Stimulated activated CD8-positive, alpha-beta memory T cell treated with anti-CD3 and anti-CD28 coated beads, Interleukin-4, amount 100 ng/mL, for 48 hours (primary cell): ENCODE results near the gene ELAPOR1.
"Not testable (repeated sequence)": the region's sequence is repeated elsewhere in the genome, so short reads cannot be mapped to it uniquely, and the experiment has no call there.

Experiments
- DNase-seq: peaks from one replicate; pipeline ENCODE4 v3.0.0-alpha.2; 2020

The ELAPOR1 gene

DNA sequence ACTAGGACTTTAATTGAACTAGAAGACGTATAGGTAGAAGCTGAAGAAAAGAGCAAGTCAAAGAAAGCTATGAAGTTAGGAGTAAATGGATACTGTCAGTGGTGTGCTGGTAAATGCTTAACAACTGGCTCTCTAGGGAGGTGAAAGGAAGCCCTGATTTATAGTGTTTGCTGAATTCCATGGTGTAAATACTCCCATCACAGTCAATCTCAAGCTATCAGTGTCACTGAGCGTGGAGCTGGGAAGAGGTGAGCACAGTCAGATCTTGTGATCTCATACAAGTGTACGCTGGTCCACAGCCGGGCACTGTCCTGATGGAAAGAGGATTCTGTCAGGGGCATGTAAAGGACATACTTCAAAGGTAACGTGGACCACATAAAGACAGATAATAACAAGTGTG is 28.3 kb downstream of the ELAPOR1 start:
- DNase-seq = no peak

DNA sequence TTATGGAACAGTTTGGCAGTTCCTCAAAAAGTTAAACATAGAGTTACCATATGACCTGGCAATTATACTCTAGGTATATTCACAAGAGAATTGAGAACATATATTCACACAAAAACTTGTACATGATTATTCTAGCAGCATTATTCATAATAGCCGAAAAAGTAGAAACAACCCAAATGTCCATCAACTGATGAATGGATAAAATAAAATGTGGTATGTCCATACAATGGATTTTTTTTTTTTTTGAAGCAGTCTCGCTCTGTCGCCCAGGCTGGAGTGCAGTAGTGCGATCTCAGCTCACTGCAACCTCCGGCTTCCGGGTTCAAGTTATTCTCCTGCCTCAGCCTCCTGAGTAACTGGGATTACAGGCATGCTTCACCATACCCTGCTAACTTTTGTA is 28.8 kb downstream of the ELAPOR1 start:
- DNase-seq = not testable (repeated sequence)

DNA sequence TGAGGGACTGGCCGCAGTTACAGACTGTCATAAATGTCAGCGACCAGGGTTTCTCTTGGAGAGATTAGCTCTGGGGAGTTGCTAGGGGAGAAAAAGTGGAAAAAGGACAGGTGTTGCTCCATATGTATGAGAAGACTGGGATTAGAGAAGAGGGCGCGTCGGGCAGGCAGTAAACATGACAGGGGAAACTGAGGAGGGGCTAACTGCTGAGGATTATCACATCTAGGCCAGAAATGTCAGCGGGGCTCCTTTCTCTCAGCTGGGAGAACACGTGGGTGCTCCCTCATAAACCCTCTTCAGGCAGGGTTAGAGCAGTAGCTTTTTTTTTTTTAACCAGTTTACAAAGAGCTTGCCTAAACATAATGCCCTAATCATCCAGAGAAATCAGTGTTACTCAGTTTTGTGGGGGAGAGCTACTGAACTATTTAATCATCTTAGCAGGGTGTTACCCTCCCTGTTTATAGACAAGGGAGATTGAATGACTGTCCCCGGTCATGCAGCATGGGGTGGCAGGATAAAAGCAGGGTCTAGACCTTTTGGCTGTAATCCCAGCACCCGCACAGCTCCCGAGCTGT is 35.2 kb downstream of the ELAPOR1 start:
- no peak for DNase-seq

DNA sequence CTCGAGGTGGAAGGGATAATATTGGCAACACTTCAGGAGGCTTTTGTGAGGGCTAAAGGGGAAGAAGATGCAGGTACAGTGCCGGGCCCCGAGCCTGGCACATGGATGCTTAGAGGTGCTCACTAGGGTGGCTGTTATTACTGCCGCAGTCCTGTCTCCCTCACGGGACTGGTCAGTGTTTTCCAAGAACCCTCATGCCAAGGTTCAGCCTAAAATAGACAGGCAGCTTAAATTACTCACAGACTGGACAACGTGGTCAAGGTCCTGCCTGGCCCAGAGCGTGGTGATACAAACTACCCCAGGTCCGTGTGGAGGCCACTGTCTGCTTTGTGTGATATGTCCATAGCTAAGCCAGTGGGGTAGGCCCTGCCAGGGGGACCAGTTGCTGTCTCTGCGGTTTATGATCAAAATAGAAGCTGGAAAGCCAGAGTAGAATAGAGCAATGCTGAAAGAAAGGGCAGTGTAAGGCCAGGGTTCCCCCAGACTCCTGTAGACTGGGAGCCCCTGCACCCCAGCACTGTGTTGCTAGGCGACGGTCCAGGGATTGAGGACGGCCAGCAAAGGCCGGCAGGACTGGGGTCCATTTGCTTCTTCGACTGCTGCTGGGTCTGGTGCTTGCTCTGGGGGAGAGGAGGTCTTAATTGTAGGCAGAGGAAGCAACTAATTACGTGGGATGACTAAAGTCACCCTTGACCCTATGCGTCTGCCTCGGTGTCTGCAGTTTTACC is 36.1 kb downstream of the ELAPOR1 start:
- DNase-seq = no peak

DNA sequence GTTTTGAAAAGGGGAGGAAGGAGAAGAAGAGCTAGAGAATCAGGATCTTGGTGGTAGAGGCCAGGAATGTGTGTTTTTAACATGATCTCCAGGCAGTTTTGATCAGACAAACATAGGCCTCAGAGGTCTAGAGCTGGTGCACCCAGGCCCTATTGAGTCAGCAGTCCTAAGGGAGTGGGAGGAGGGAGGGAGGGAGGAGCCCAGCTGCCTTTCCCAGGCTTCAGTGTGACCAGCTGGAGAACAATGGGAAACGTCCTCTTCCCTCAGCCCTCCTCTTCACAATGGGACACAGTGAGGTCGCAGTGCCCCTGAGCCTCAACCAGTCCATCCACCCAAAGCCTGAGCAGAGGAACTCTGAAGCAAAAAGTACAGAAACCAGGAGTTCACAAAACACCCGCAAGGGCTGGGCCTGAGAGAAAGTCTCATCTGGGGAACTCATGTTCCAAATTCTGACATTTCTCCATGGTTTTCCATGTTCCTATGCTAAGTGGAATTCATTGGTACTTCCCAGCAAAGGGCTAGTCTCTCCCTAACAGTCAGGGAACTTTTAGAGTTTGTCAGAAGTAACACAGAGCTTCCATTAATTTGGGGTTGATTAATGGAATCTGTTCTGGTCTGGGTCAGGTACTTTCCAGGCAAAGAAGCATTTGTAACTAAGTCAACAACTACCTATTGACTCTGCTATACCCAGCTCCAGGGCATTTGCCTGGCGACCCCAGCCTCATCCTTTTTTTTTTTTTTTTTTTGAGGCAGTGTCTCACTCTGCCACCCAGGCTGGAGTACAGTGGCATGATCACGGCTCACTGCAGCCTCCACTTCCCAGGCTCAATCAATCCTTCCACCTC is 37.5 kb downstream of the ELAPOR1 start:
- DNase-seq = no peak

DNA sequence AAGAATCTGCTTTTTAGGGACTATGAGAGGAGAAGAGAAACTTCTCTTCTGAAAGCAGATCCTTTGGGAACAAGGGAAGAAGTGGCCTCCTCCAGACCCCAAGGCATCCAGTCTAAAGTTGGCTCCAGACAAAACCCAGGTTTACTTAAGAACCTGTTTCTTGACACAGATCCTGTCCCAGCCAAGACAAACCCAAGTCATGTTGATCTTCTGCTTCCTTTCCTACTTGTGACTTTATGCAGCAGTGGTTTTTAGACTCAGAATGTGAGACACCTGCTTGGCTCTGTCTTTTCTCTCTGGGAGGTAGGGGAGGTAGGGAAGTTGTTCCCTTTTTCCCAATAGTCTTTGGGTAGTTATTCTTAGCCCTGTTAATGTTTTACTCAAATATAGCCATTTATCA is 38.3 kb downstream of the ELAPOR1 start:
- no peak for DNase-seq

DNA sequence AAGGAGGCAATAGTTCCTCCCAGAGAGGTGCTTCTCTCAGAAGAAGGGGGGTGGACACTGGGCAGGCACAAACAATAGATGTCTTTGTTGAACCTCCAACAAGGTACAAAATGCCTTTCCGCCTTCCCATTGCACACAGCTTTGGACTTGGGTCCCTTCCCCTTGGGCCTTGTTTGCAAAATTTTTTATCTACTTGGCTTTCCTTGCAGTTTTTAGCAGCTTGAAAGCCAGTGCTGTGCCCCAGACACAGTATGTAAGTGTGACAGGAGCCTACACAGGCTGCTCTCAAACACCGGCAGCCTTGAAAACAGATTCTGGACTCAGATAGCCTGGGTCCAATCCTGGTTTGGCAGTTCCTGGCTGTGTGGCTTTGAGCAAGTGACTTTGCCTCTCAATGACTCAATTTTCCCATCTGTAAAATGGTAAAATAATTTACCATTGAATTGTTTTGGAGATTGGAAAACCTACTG is 43.0 kb downstream of the ELAPOR1 start:
- DNase-seq = no peak

DNA sequence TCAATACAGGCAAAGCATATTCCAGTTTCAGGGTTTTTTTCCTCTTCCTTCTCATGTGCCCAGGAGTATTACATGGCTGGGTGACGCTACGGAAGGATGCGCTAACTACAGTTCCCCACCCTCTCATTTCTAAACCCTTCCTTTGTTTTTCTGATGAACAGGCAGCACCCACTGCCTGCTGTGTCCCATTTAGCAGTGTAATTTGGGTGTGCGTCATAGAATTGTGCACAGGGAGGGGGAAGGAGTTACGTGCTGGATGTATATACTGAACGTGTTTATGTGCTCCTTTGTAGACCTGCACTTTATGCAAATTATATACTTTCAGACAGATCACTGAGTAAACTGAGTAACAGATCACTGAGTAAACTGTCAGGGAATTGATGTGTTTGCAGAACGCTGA is 44.5 kb downstream of the ELAPOR1 start:
- no peak for DNase-seq

DNA sequence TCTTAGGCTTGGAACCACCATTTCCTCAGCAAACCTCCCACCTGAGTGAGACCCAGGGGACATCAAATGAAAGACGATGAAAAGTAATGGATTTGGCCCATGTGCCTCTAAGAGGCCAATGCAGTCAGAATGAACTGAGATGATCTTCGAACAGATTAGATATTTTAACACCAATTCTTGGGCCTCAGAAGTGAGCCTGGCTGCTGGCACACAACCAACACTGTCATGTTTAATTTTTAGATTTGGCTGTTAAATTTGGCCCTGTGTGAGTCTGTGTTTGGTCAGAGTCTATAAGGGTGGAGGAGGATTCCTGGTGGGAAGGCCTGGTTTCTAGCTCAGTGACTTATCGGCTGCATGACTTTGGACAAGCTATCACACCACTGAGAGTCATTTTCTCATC is 45.4 kb downstream of the ELAPOR1 start:
- no peak for DNase-seq

DNA sequence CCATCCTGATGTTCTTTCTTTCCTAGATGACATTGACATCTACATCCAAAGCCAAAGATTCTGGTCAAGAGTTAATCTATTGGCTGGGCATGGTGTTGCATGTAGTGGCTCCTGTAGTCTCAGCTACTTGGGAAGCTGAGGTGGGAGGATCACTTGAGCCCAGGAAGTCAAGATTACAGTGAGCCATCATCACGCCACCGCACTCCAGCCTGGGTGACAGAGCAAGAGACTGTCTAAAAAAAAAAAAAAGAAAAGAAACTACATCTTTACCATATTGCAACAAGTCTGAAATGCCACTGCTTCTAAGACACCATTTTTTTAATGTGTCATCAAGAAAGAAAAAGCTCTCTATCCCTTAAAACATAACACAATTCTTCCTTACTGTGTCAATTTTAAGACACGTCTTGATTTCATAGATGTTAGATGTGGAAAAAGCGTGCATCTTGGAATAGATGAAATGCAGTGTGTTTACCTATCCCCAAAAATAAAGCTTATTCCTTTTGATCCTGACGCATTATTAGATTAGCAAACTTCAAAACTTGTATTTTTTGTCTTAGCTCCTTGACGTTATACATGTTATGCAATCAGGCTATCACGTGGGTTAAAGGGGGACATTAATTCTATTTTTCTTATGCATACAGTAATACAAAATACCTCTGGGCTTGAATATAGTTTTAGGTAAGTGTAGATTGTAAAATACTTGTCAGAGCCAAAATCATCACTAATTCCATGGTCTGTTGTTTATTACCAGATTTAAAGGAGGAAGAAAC is 46.3 kb downstream of the ELAPOR1 start:
- no peak for DNase-seq

DNA sequence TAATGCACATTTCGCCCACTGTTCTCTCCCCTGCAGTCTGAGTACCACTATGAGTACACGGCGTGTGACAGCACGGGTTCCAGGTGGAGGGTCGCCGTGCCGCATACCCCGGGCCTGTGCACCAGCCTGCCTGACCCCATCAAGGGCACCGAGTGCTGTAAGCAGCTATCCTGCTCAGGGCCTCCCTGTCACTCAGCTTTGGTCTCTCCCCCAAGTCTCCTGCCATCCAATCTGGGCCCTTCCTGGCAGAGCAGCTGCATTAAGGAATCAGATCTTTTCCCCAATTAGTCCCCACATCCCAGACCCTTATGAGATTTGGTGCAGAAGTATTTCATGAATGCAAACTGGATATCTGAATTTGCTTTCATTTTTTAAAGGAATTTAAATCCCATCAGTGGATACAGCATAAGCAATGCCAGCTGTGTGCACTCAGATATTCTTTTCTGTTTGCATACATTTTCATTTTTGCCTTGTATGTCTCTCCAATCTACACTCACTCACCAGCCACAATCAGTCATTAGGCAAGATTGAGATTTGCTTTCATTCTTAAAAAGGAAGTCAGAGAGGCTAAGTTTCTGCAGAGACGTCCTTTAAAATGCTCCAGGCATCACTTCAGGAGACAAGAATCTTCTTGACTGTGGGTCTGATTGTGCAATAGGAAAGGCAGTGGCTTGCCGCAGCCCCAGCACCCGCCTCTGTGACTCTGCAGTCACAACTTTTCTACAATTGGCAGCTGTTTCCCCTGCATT is 48.1 kb downstream of the ELAPOR1 start:
- DNase-seq = peak; percentile 48

DNA sequence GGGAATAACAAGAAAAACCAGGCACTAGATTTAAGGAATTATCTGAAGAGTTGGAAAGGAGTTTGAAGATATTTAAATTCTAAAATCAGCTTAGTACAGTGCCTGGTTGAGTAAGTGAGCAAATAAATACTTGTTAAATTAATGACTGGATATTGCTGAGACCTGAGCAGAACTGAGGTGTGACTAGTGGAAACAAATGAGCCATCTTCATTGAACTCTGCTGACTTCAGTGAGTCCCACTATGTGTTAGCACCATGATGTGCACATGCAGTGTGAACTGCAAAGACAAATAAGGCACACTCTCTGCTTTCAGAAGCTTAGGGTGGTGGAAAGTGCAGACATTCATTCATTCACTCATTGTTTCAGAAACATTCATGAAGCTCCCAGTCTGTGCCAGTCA is 48.7 kb downstream of the ELAPOR1 start:
- no peak for DNase-seq

DNA sequence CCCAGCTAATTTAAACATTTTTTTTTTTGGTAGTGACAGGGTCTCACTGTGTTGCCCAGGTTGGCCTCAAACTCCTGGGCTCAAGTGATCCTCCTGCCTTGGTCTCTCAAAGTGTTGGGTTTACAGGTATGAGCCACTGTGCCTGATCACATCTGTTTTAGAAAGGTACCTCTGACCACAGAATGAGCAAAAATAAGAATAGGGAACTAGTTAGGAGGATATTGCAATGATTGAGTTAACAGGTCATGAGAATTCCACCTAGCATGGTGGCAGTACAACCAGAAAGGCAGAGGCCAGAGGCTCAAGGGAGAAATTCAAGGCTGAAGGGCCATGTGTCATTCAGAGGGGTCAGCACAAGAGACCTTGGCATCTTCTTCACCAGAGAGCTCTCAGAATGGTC is 49.6 kb downstream of the ELAPOR1 start:
- DNase-seq = no peak
